H9 (cell line): Measurements from ENCODE around the gene RASGRP4. TPM values are rescaled to one million over a fixed set of nuclear protein-coding genes. Genes with fewer than 3 reads are reported as not detected.

Experiments
- DNase-seq: peaks from one replicate; pipeline ENCODE4 v3.0.0-alpha.2; 2017
- H2AFZ ChIP-seq: one replicate; pipeline ENCODE4 v1.6.1; 2013; ENCODE audit warnings: mild to moderate bottlenecking, low read length, control low read depth, moderate library complexity
- H2AK5ac ChIP-seq: 2 replicates; pipeline ENCODE4 v1.6.1; 2013; ENCODE audit warnings: low read length, control low read depth, mixed read lengths; ENCODE audit not compliant: insufficient read length
- H2BK120ac ChIP-seq: one replicate; pipeline ENCODE4 v1.6.1; 2013; ENCODE audit warnings: low read depth, mild to moderate bottlenecking, low read length, control low read depth, inconsistent platforms; ENCODE audit not compliant: poor library complexity, severe bottlenecking
- H2BK12ac ChIP-seq: 2 replicates; pipeline ENCODE4 v1.6.1; 2013; ENCODE audit warnings: low read length, control low read depth, mixed read lengths, low read depth; ENCODE audit not compliant: insufficient read length
- H2BK15ac ChIP-seq: 2 replicates; pipeline ENCODE4 v1.6.1; 2013; ENCODE audit warnings: low read depth, low read length, control low read depth
- H2BK20ac ChIP-seq: one replicate; pipeline ENCODE4 v1.6.1; 2013; ENCODE audit warnings: low read depth, mild to moderate bottlenecking, low read length, control low read depth, inconsistent platforms; ENCODE audit not compliant: poor library complexity, severe bottlenecking
- H2BK5ac ChIP-seq: 2 replicates; pipeline ENCODE4 v1.6.1; 2013; ENCODE audit warnings: low read length, control low read depth, mixed read lengths; ENCODE audit not compliant: insufficient read length
- H3K14ac ChIP-seq: 2 replicates; pipeline ENCODE4 v1.6.1; 2013; ENCODE audit warnings: low read length, control low read depth; ENCODE audit not compliant: insufficient read depth
- H3K18ac ChIP-seq: 2 replicates; pipeline ENCODE4 v1.6.1; 2013; ENCODE audit warnings: low read depth, mild to moderate bottlenecking, mixed read lengths, low read length, control low read depth; ENCODE audit not compliant: insufficient read length
- H3K23ac ChIP-seq: 2 replicates; pipeline ENCODE4 v1.6.1; 2013; ENCODE audit warnings: low read length, control low read depth, mixed read lengths, low read depth; ENCODE audit not compliant: insufficient read length
- H3K23me2 ChIP-seq: 2 replicates; pipeline ENCODE4 v1.6.1; 2013; ENCODE audit warnings: low read depth, mild to moderate bottlenecking, mixed read lengths, low read length, control low read depth; ENCODE audit not compliant: insufficient read length, poor library complexity, severe bottlenecking
- H3K27ac ChIP-seq: 2 replicates; pipeline ENCODE4 v1.5.1; 2013; ENCODE audit warnings: low read length, control low read depth, mixed read lengths, low read depth; ENCODE audit not compliant: insufficient read length
- H3K27me3 ChIP-seq: 2 replicates; pipeline ENCODE4 v1.6.1; 2013; ENCODE audit warnings: low read length, control low read depth, inconsistent platforms; ENCODE audit not compliant: insufficient read depth
- H3K4ac ChIP-seq: 2 replicates; pipeline ENCODE4 v1.6.1; 2013; ENCODE audit warnings: low read depth, mild to moderate bottlenecking, control low read depth, inconsistent platforms, low read length, moderate library complexity
- H3K4me1 ChIP-seq: 2 replicates; pipeline ENCODE4 v1.6.1; 2013; ENCODE audit warnings: low read length, control low read depth, inconsistent platforms; ENCODE audit not compliant: insufficient read depth
- H3K4me2 ChIP-seq: 2 replicates; pipeline ENCODE4 v1.6.1; 2013; ENCODE audit warnings: low read length, control low read depth, mixed read lengths; ENCODE audit not compliant: insufficient read length, insufficient read depth
- H3K56ac ChIP-seq: 2 replicates; pipeline ENCODE4 v1.6.1; 2013; ENCODE audit warnings: low read depth, mild to moderate bottlenecking, mixed read lengths, low read length, control low read depth; ENCODE audit not compliant: insufficient read length
- H3K79me1 ChIP-seq: 2 replicates; pipeline ENCODE4 v1.6.1; 2013; ENCODE audit warnings: low read depth, mild to moderate bottlenecking, moderate library complexity, low read length, control low read depth, inconsistent platforms; ENCODE audit not compliant: insufficient read depth, poor library complexity, severe bottlenecking
- H3K79me2 ChIP-seq: 2 replicates; pipeline ENCODE4 v1.6.1; 2013; ENCODE audit warnings: low read length, control low read depth, inconsistent platforms; ENCODE audit not compliant: insufficient read depth
- H3K9ac ChIP-seq: 2 replicates; pipeline ENCODE4 v1.6.1; 2013; ENCODE audit warnings: low read length, control low read depth, mixed read lengths; ENCODE audit not compliant: insufficient read length; ENCODE audit errors: extremely low read depth
- H3K9me3 ChIP-seq: one replicate; pipeline ENCODE4 v1.6.1; 2013; ENCODE audit warnings: low read depth, low read length, inconsistent platforms; ENCODE audit not compliant: control insufficient read depth
- H3T11ph ChIP-seq: one replicate; pipeline ENCODE4 v1.6.1; 2013; ENCODE audit warnings: mild to moderate bottlenecking, low read length, control low read depth, inconsistent platforms
- H4K20me1 ChIP-seq: one replicate; pipeline ENCODE4 v1.6.1; 2013; ENCODE audit not compliant: control insufficient read depth, insufficient read length, insufficient read depth
- H4K5ac ChIP-seq: 2 replicates; pipeline ENCODE4 v1.6.1; 2013; ENCODE audit warnings: low read depth, mild to moderate bottlenecking, mixed read lengths, low read length, control low read depth; ENCODE audit not compliant: insufficient read length
- H4K8ac ChIP-seq: replicated peaks from 2 replicates; pipeline ENCODE4 v1.6.1; 2013; ENCODE audit warnings: low read length, control low read depth, mixed read lengths, low read depth; ENCODE audit not compliant: insufficient read length
- H4K91ac ChIP-seq: 2 replicates; pipeline ENCODE4 v1.6.1; 2013; ENCODE audit warnings: low read depth, mild to moderate bottlenecking, moderate library complexity, mixed read lengths, low read length, control low read depth; ENCODE audit not compliant: insufficient read length
- H3K27ac Mint-ChIP-seq, 3 experiments: 2 replicates in 2 of 3; 3 replicates in 1 of 3; pipeline ENCODE4 v1.8.0; 2020 to 2021; ENCODE audit warnings: mixed read lengths in 3 of 3, mild to moderate bottlenecking in 1 of 3, moderate library complexity in 1 of 3
- H3K27me3 Mint-ChIP-seq: 2 replicates; pipeline ENCODE4 v1.8.0; 2021; ENCODE audit warnings: low read depth, mild to moderate bottlenecking, moderate library complexity, mixed read lengths
- H3K36me3 Mint-ChIP-seq, 3 experiments: 2 replicates in 2 of 3; 3 replicates in 1 of 3; pipeline ENCODE4 v1.8.0; 2020 to 2021; ENCODE audit warnings: low read depth in 3 of 3, mixed read lengths in 3 of 3; ENCODE audit not compliant: insufficient read depth in 1 of 3
- H3K4me1 Mint-ChIP-seq, 2 experiments: 2 replicates each; pipeline ENCODE4 v1.8.0; 2020; ENCODE audit warnings: mixed read lengths in 2 of 2
- H3K4me3 Mint-ChIP-seq, 2 experiments: 2 replicates in 1 of 2; 3 replicates in 1 of 2; pipeline ENCODE4 v1.8.0; 2020 to 2021; ENCODE audit warnings: mild to moderate bottlenecking in 2 of 2, mixed read lengths in 2 of 2, moderate library complexity in 1 of 2
- H3K9me3 Mint-ChIP-seq, 2 experiments: 2 replicates in 1 of 2; 3 replicates in 1 of 2; pipeline ENCODE4 v1.8.0; 2020; ENCODE audit warnings: mild to moderate bottlenecking in 2 of 2, mixed read lengths in 2 of 2, moderate library complexity in 1 of 2
- WGBS: extraction: QIAGEN DNeasy Blood & Tissue Kit; methylation state at CpG from one replicate; pipeline ENCODE4 v1.1.7; 2013; ENCODE audit warnings: missing lambda C conversion rate, low lambda C conversion rate, mixed read lengths; ENCODE audit not compliant: insufficient read length; ENCODE audit errors: extremely low coverage; 5-methylcytosine and 5-hydroxymethylcytosine counted together
- total RNA-seq: library from RNA; stranded (reverse); gene quantifications from 2 replicates; pipeline ENCODE4 v1.2.1, GENCODE V29; 2021
- TF ChIP-seq, protein P1 (sequence below): fragments of 200-600 bp; sonication (generic); conservative IDR thresholded peaks from 3 replicates; pipeline ENCODE4 v1.8.0; 2021; ENCODE audit warnings: antibody characterized with exemption, mild to moderate bottlenecking

Gene RASGRP4
- total RNA-seq, 1 experiment from 2014 or later: 0.28 TPM

DNA sequence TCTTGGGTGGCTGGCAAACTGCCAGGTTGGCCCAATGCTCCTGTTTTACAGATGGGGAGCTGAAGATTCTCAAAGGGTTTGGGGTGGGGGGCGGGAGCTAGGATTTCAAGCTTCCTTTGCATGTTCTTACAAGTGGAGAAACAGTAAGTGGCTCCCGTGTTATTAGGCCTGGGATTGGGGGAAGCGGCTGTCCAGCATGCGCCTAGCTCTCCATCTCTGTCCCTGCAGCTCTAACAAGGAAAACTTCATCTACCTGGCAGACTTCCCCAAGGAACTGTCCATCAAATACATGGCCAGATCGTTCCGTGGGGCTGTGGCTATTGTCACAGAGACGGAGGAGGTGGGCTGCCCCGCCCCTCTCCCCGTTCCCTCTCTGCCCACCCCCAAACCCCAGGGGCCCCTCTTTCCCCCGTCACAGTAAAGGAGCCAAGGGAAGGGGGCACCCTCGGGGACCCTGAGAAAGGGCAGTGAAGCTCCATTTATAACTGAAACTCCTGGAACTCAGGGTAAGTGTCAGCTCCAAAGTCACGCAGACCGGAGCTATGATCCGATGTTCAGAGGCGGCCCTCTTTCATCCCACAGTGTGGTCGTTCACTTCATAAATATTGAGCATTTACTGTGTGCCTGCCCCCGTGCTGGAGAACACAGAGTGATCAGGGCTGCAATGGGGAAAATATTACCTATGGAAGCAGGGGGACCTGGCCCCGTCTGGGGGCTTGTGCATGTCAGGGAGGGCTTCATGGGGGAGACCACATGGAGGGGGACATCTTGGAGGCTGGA, 66.6 kb downstream of the RASGRP4 start:
- no peak overlapping the region for H4K5ac ChIP-seq
- no peak overlapping the region for H3K14ac ChIP-seq
- WGBS: no CpG with 5 or more reads among the region's 18 CpGs
- H2BK15ac ChIP-seq: no peak overlapping the region
- H2BK20ac ChIP-seq: no peak overlapping the region
- H4K20me1 ChIP-seq: no peaks in the 10 kb centered on the region
- H4K8ac ChIP-seq: no peak overlapping the region
- no peak overlapping the region for H2BK12ac ChIP-seq
- no peak overlapping the region for H3K9ac ChIP-seq
- no peaks in the 10 kb centered on the region for H3K79me2 ChIP-seq
- DNase-seq: no peak
- H3K18ac ChIP-seq: no peak overlapping the region
- H3K4me1 ChIP-seq: no peaks in the 10 kb centered on the region
- H2BK120ac ChIP-seq: no peak overlapping the region
- H3K36me3 Mint-ChIP-seq: no peaks in the 10 kb centered on the region; a peak in 2 of 7 replicates
- no peak overlapping the region for H3K27ac ChIP-seq
- H3K27me3 ChIP-seq: peaks cover 14% of the 10 kb centered on the region; the same call in 1 of the 2 replicates
- H3K4me3 Mint-ChIP-seq: no peak overlapping the region
- H3K9me3 Mint-ChIP-seq: no peaks in the 10 kb centered on the region
- no peak overlapping the region for H2BK5ac ChIP-seq
- H2AK5ac ChIP-seq: no peak overlapping the region
- no peak overlapping the region for H3K23ac ChIP-seq
- peaks cover 10 to 17% of the 10 kb centered on the region in 2 experiments for H3K4me1 Mint-ChIP-seq
- H4K91ac ChIP-seq: no peak overlapping the region
- H3K79me1 ChIP-seq: no peaks in the 10 kb centered on the region
- no peak overlapping the region for H3T11ph ChIP-seq
- H3K9me3 ChIP-seq: no peaks in the 10 kb centered on the region
- no peak overlapping the region for H3K4me2 ChIP-seq
- H3K4ac ChIP-seq: no peak overlapping the region
- peaks cover 69% of the 10 kb centered on the region for H3K27me3 Mint-ChIP-seq
- peaks cover 6% of the 10 kb centered on the region for H3K23me2 ChIP-seq
- TF ChIP-seq, protein P1, sequence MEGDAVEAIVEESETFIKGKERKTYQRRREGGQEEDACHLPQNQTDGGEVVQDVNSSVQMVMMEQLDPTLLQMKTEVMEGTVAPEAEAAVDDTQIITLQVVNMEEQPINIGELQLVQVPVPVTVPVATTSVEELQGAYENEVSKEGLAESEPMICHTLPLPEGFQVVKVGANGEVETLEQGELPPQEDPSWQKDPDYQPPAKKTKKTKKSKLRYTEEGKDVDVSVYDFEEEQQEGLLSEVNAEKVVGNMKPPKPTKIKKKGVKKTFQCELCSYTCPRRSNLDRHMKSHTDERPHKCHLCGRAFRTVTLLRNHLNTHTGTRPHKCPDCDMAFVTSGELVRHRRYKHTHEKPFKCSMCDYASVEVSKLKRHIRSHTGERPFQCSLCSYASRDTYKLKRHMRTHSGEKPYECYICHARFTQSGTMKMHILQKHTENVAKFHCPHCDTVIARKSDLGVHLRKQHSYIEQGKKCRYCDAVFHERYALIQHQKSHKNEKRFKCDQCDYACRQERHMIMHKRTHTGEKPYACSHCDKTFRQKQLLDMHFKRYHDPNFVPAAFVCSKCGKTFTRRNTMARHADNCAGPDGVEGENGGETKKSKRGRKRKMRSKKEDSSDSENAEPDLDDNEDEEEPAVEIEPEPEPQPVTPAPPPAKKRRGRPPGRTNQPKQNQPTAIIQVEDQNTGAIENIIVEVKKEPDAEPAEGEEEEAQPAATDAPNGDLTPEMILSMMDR: no peak
- no peak overlapping the region for H3K27ac Mint-ChIP-seq
- H3K56ac ChIP-seq: no peak overlapping the region
- H2AFZ ChIP-seq: no peak overlapping the region

Other genes with a start within 250 kb of the RASGRP4 start
- 12.0 and 13.1 TPM in 2 replicates for gene DPF1, start 202.0 kb downstream of the RASGRP4 start, total RNA-seq
- gene PPP1R14A, start 169.8 kb downstream of the RASGRP4 start, total RNA-seq: 18.3 and 19.6 TPM in 2 replicates
- 283 and 287 TPM in 2 replicates for gene SPINT2, start 161.6 kb downstream of the RASGRP4 start, total RNA-seq
- 1.2 TPM in 1 of 2 replicates, not detected in the other for gene C19orf33, start 122.0 kb downstream of the RASGRP4 start, total RNA-seq
- 73.2 and 77.4 TPM in 2 replicates for gene YIF1B, start 110.3 kb downstream of the RASGRP4 start, total RNA-seq
- gene KCNK6, start 106.4 kb downstream of the RASGRP4 start, total RNA-seq: 5.4 and 6.5 TPM in 2 replicates
- 3.0 and 3.7 TPM in 2 replicates for gene CATSPERG, start 90.4 kb downstream of the RASGRP4 start, total RNA-seq
- gene PSMD8, start 51.6 kb downstream of the RASGRP4 start, total RNA-seq: 185 and 189 TPM in 2 replicates
- 1.5 and 2.4 TPM in 2 replicates for gene GGN, start 38.2 kb downstream of the RASGRP4 start, total RNA-seq
- gene SPRED3, start 37.5 kb downstream of the RASGRP4 start, total RNA-seq: 11.5 and 16.4 TPM in 2 replicates
- gene FAM98C, start 23.1 kb downstream of the RASGRP4 start, total RNA-seq: 15.0 and 16.4 TPM in 2 replicates
- 8.4 and 8.9 TPM in 2 replicates for gene RYR1, start 7.5 kb upstream of the RASGRP4 start, total RNA-seq
- gene MAP4K1, start 191.7 kb upstream of the RASGRP4 start, total RNA-seq: 25.7 and 31.1 TPM in 2 replicates
- 341 and 345 TPM in 2 replicates for gene EIF3K, start 193.0 kb upstream of the RASGRP4 start, total RNA-seq
- gene ACTN4, start 221.4 kb upstream of the RASGRP4 start, total RNA-seq: 369 and 386 TPM in 2 replicates